Effector CD4-positive, alpha-beta T cell (primary cell): Measurements from ENCODE around the gene GRIN3A.
"Not testable (repeated sequence)": the region's sequence is repeated elsewhere in the genome, so short reads cannot be mapped to it uniquely, and the experiment has no call there.

ENCODE experiments used
- DNase-seq: peaks from one replicate; pipeline ENCODE4 v3.0.0-alpha.2; 2020
- total RNA-seq: gene quantifications from one replicate; lab custom pipeline; 2026; lab: John Stamatoyannopoulos, UW

GRIN3A gene
- 1.7 reads per million for total RNA-seq

- no peak for DNase-seq
These were observed at the start of gene GRIN3A for GRCh38 chr9:101738566-101739183. Gene GRIN3A (minus strand): TSS chr9:101738647. CDS start chr9:101737979, 668 bp downstream.

- DNase-seq = no peak
These were observed 49.4 kb upstream of the GRIN3A start for GRCh38 chr9:101787891-101788290.

- no peak for DNase-seq
These were observed 39.9 kb upstream of the GRIN3A start for GRCh38 chr9:101778332-101778731.

DNA sequence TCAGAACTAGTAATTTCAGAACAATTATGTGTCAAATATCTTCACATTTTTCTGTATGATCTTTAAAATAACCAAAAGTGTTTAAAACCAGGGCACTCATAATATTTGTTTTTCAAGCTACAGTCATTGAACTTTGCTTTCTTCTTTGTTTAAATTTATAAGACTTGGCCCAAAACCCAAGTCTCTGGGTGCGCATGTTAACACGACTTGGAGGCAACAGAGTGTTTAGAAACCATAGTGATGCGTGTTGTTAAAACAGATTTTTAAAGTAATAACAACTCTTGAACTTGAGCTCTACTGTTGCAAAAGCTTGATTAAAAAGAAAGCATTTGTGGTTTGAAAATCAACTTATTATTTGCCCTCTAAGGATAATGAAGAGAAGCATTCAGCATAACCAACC lies 26.0 kb upstream of the GRIN3A start:
- no peak for DNase-seq

GRCh38 chr9:101758304-101758930 lies 20.0 kb upstream of the GRIN3A start:
- no peak for DNase-seq

GRCh38 chr9:101753716-101754115 lies 15.3 kb upstream of the GRIN3A start:
- no peak for DNase-seq

DNA sequence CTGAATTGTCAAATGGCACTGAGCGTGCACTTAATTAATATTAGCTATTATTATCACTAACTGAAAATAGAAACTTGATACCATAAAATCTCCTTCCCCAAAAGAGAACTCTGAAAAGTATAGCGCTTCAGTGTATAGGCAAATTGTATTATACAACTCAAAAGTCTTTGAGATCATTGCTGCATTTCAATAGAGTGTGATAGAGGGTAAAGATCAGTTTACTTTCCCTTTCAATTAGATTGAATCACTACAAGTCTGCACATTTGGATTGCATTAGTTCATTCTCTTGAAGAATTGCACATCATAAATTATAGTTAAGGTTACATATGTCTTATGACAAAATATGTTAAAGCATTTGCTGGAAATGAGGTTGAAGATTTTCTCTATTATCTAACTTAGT lies 13.4 kb upstream of the GRIN3A start:
- DNase-seq = no peak

- DNase-seq = no peak
These were observed 864 bp upstream of the GRIN3A start for GRCh38 chr9:101739311-101739710.

- no peak for DNase-seq
These were observed 512 bp downstream of the GRIN3A start for GRCh38 chr9:101737705-101738565.

- DNase-seq = no peak
These were observed 1.2 kb downstream of the GRIN3A start for GRCh38 chr9:101737165-101737704.

DNA sequence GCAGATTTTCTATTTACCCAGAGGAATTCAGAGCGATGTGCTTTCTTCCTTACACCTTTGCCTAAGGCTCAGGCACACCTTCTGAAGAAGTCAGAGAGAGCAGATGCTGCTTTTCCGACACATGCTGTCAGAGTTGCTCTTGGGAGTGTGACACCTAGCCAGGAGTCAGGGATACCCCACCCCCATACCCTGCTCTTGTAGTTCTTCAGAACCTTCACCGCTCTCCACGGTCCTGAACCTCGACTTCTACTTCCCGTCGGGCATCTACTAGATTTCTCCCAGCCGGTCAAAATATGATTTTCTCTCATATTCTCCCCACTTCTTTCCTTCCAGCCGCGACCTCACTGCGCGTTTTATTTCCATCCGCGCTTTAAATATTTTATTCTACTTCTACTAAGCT lies 1.7 kb downstream of the GRIN3A start:
- DNase-seq = no peak

- DNase-seq = no peak
These were observed 7.0 kb downstream of the GRIN3A start for GRCh38 chr9:101731429-101731828.

GRCh38 chr9:101727612-101728524 lies 10.6 kb downstream of the GRIN3A start:
- no peak for DNase-seq

- DNase-seq = not testable (repeated sequence)
These were observed 14.2 kb downstream of the GRIN3A start for GRCh38 chr9:101724271-101724670.

DNA sequence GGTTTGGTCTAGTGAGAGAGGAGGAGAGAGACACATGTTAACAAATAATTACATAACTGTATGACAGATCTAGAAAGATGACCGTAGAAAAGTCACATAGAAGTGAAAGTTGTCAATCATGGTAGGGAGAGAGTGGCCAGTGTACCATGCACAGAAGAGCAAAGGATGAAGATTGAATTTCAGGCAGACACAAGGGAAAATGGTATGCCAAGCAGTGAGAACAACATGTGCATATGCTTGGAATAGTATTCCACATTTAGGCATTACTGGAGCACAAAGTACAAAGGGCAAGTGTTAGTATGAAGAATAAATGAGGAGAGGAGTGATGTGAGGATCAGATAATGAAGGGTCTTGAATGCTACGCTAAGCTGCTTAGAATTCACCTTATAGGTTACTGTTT lies 20.3 kb downstream of the GRIN3A start:
- DNase-seq = no peak

GRCh38 chr9:101716629-101717028 lies 21.8 kb downstream of the GRIN3A start:
- DNase-seq = no peak

DNA sequence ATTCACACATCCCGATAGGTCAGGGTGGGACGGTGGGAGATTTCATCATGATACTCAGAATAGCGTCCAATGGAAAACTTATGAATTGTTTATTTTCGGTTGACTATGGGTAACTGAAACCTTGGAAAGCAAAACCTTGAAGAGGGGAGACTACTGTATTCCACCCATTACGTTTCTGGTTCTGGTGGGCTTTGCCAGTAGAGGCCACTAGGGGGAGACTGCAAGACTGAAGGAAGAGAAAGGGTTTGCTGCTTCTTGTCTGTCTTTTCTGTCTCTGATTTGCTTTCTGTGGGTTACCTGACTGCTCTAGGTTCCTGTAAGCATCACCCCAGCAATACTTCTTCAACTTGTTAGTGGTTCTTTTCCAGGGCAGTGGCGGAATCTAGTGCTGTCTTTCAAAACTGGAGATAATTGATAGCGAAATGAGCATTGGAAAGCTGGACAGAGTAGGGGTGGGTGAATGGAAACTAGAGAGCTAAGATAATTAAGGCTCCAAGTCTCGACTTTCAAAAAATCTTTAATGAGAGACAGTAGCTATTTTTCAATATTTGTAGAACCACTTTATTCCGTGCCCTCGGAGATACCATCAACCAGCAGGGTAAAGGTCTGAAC lies 27.0 kb downstream of the GRIN3A start:
- DNase-seq = no peak

GRCh38 chr9:101708855-101709254 lies 29.6 kb downstream of the GRIN3A start:
- no peak for DNase-seq

GRCh38 chr9:101707721-101708120 lies 30.7 kb downstream of the GRIN3A start:
- no peak for DNase-seq

DNA sequence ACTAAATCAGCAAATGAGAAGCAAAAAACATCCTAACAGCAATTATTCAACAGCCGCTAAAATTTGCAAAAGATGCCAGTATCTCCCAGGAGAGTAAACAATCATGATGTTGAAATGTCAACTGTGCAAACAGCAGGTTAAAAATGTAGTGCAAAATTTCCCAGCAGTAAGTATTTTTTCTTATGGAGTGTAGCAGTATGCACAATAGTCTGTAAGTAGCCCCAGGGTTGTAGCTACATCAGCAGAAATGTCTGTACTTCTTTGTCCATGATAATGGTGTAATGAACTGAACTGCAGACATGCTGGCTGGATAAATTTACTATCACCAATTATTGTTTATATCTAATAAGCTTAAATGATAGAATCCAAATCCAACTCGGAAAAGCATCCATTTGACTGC lies 31.4 kb downstream of the GRIN3A start:
- no peak for DNase-seq

- no peak for DNase-seq
These were observed 32.1 kb downstream of the GRIN3A start for GRCh38 chr9:101706261-101706798.
